ENCODE results near the gene IFT122.
"Not testable (repeated sequence)": the region's sequence is repeated elsewhere in the genome, so short reads cannot be mapped to it uniquely, and the experiment has no call there.

IFT122 gene, protein sequence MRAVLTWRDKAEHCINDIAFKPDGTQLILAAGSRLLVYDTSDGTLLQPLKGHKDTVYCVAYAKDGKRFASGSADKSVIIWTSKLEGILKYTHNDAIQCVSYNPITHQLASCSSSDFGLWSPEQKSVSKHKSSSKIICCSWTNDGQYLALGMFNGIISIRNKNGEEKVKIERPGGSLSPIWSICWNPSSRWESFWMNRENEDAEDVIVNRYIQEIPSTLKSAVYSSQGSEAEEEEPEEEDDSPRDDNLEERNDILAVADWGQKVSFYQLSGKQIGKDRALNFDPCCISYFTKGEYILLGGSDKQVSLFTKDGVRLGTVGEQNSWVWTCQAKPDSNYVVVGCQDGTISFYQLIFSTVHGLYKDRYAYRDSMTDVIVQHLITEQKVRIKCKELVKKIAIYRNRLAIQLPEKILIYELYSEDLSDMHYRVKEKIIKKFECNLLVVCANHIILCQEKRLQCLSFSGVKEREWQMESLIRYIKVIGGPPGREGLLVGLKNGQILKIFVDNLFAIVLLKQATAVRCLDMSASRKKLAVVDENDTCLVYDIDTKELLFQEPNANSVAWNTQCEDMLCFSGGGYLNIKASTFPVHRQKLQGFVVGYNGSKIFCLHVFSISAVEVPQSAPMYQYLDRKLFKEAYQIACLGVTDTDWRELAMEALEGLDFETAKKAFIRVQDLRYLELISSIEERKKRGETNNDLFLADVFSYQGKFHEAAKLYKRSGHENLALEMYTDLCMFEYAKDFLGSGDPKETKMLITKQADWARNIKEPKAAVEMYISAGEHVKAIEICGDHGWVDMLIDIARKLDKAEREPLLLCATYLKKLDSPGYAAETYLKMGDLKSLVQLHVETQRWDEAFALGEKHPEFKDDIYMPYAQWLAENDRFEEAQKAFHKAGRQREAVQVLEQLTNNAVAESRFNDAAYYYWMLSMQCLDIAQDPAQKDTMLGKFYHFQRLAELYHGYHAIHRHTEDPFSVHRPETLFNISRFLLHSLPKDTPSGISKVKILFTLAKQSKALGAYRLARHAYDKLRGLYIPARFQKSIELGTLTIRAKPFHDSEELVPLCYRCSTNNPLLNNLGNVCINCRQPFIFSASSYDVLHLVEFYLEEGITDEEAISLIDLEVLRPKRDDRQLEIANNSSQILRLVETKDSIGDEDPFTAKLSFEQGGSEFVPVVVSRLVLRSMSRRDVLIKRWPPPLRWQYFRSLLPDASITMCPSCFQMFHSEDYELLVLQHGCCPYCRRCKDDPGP

GRCh38 chr3:129439817-129440617 is at the start of gene IFT122, which contains the start of gene MBD4:
Gene IFT122 (plus strand): TSS chr3:129440224. CDS start chr3:129440331, 107 bp downstream.
Gene MBD4 (minus strand): TSS chr3:129439948. CDS start chr3:129439833, 115 bp downstream.
- DNase-seq (ENCODE audit: extremely low read depth, low read depth) = peak; percentile 99
- TF ChIP-seq, protein P1, sequence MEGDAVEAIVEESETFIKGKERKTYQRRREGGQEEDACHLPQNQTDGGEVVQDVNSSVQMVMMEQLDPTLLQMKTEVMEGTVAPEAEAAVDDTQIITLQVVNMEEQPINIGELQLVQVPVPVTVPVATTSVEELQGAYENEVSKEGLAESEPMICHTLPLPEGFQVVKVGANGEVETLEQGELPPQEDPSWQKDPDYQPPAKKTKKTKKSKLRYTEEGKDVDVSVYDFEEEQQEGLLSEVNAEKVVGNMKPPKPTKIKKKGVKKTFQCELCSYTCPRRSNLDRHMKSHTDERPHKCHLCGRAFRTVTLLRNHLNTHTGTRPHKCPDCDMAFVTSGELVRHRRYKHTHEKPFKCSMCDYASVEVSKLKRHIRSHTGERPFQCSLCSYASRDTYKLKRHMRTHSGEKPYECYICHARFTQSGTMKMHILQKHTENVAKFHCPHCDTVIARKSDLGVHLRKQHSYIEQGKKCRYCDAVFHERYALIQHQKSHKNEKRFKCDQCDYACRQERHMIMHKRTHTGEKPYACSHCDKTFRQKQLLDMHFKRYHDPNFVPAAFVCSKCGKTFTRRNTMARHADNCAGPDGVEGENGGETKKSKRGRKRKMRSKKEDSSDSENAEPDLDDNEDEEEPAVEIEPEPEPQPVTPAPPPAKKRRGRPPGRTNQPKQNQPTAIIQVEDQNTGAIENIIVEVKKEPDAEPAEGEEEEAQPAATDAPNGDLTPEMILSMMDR (IDR thresholded peaks at IDR 0.05; ENCODE audit: low read depth, low read length) = no peak

- DNase-seq (ENCODE audit: extremely low read depth, low read depth) = not testable (repeated sequence)
Measured at GRCh38 chr3:129391583-129391982, 48.4 kb upstream of the IFT122 start.

DNA sequence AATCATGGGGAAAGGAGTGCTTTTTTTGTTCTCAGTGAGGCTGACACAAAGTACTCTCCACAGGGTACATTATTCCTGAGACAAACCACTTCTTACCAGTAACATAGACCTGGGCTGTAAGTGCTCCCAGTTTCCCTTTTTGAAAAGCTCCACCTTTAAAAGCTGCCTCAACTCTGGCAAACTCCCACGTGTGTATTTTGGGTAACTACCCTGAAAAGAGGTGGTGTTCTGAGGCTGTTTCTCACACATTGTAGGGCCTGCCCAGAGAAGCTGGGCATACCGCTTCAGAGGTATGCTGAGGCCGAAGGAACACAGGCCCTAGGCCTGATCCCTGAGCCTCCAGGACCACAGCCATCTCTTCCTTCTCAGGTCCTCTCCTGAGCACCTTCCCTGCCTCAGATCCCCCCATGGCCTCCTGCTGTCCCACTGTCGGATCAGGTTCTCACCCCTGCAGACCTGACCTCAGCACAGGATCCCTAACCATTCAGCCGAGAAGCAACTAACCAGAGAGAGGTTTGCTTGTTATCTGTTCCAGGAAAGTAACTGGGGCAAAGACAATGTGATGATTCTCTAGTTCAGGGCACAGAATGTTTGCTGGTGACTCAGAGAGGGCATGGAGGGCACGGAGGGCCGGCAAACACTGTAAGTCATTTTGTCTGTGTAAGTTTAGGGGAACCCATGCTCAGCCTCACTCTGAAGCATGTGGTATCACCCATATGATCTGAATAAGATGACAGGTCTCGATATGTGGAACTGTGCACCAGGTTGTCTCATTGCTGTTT is 47.7 kb upstream of the IFT122 start:
- DNase-seq (ENCODE audit: extremely low read depth, low read depth) = not testable (repeated sequence)

- TF ChIP-seq, protein P1 (IDR thresholded peaks at IDR 0.05; ENCODE audit: low read depth, low read length) = no peak
- DNase-seq (ENCODE audit: extremely low read depth, low read depth) = no peak
Measured at GRCh38 chr3:129393271-129393670, 46.8 kb upstream of the IFT122 start.

DNA sequence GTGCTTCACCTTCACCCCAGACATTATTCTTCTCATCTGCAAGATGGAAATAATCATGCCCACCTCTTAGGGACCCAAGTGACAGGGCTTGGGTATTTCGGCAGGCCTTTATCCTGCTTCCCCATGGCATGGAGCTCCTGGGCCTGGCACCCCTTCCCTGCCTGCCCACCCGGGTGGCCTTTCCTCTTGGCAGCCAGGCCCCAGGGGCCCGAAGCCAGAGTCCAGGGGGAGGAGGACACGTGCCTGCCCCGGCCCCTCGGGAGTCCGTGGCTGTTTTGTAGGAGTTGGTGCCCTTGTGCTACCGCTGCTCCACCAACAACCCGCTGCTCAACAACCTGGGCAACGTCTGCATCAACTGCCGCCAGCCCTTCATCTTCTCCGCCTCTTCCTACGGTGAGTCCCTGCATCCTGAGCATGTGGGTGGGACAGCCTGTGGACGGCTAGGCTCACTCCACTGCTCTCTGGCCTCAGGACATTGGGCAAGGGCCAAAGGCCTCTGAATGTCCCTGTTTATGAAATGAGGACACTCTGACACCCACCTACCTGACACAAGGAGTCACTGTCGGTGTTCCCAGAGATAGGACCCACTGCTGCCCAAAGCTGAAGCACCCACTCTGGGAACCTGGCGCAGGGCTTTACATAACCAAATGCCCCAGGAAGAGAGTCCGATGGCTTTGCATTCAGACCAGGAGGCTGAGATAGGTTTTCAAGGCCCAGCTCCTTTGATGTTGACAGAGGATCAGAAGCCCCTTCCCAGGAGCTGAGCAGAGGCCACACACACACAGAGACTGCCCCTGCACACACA is 46.1 kb upstream of the IFT122 start:
- not testable (repeated sequence) for DNase-seq (ENCODE audit: extremely low read depth, low read depth)

DNA sequence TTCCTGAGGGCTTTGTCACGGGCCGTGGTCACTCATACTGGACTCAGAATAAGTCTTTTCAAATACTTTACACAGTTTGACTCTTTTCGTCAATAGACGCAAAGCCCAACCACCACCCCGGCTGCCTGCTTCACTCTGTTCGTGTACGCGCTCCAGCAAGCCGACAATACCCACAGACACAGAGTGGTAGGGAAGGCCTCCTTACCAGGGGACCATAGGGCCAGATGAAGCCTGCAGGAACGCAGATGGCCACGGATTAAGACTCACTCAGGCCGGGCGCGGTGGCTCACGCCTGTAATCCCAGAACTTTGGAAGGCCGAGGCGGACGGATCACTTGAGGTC is 41.2 kb upstream of the IFT122 start:
- no peak for DNase-seq (ENCODE audit: extremely low read depth, low read depth)
- TF ChIP-seq, protein P1 (IDR thresholded peaks at IDR 0.05; ENCODE audit: low read depth, low read length) = no peak

DNA sequence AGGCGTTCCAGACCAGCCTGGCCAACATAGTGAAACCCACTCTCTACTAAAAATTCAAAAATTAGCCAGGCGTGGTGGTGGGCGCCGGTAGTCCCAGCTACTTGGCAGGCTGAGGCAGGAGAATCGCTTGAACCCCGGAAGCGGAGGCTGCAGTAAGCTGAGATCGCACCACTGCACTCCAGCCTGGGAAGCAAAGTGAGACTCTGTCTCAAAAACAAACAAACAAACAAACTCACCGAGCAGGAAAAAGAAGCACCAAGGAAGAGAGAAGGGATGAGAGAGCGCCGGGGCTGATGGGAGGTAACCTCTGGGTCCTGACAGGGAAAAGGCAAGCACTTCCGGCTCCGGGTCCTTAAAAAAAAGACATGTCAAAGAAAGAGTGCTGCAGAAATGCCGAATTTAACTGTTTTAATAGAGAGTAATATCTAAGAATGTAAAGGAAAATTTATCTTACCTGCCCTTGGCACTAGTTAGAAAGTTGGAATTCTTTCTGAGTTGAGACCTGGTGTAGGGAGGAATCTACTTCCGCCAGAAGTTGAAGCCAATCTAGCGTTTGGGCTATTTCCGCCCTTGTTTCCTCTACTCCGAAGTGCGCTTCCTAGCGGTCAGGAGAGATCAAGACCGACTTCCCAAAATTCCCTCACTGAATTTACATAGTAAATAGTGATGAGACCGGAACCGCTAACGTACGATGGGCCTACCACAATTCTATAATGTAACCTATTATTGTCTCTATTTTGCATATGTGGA is 40.7 kb upstream of the IFT122 start:
- TF ChIP-seq, protein P1 (IDR thresholded peaks at IDR 0.05; ENCODE audit: low read depth, low read length) = peak; percentile 84
- DNase-seq (ENCODE audit: extremely low read depth, low read depth) = peak; percentile 91

All from AG09319 (cell line).